DND-41 (cell line): Measurements from ENCODE around the gene ADCY10.
A peak's percentile ranks its signal among the peaks of the same experiment; 100 is the strongest.

ENCODE experiments used
- ATAC-seq: fragments of 200-7000 bp; cut with Tn5 transposase; 3 replicates; pipeline ENCODE4 v1.9.1; 2021; ENCODE audit warnings: low read depth; ENCODE audit not compliant: insufficient read depth
- DNase-seq: peaks from one replicate; pipeline ENCODE4 v3.0.0-alpha.2; 2020
- H2AFZ ChIP-seq: 2 replicates; pipeline ENCODE4 v1.6.0; 2012; ENCODE audit warnings: low read depth, low read length
- H3K27ac ChIP-seq: 2 replicates; pipeline ENCODE4 v1.5.1; 2012; ENCODE audit warnings: low read length, inconsistent platforms
- H3K27me3 ChIP-seq: fragments of 200-600 bp; sonication (generic); 2 replicates; pipeline ENCODE4 v1.6.0; 2012; ENCODE audit warnings: low read length, mild to moderate bottlenecking, inconsistent platforms; ENCODE audit not compliant: insufficient read depth, poor library complexity
- H3K36me3 ChIP-seq: 2 replicates; pipeline ENCODE4 v1.5.1; 2012; ENCODE audit warnings: low read length, inconsistent platforms; ENCODE audit not compliant: insufficient read depth
- H3K4me1 ChIP-seq: 2 replicates; pipeline ENCODE4 v1.5.1; 2012; ENCODE audit warnings: mild to moderate bottlenecking, low read length; ENCODE audit not compliant: insufficient read depth
- H3K4me2 ChIP-seq: 2 replicates; pipeline ENCODE4 v1.6.0; 2012; ENCODE audit warnings: mild to moderate bottlenecking, moderate library complexity, low read length, inconsistent platforms; ENCODE audit not compliant: insufficient read depth
- H3K4me3 ChIP-seq, 2 experiments: fragments of 200-600 bp in 1 of 2; shearing (Covaris generic) in 1 of 2; 2 replicates each; pipeline ENCODE4 v1.5.1; 2012 to 2016; ENCODE audit warnings: inconsistent platforms in 2 of 2, low read length in 2 of 2, mild to moderate bottlenecking in 2 of 2, low read depth in 1 of 2, moderate library complexity in 1 of 2
- H3K79me2 ChIP-seq: 2 replicates; pipeline ENCODE4 v1.6.0; 2012; ENCODE audit warnings: low read length, inconsistent platforms; ENCODE audit not compliant: insufficient read depth
- H3K9ac ChIP-seq: 2 replicates; pipeline ENCODE4 v1.6.0; 2012; ENCODE audit warnings: low read depth, mild to moderate bottlenecking, inconsistent platforms, low read length, moderate library complexity
- H3K9me3 ChIP-seq: 2 replicates; pipeline ENCODE4 v1.5.1; 2012; ENCODE audit warnings: low read length, moderate library complexity, mild to moderate bottlenecking, inconsistent platforms; ENCODE audit not compliant: insufficient read depth, severe bottlenecking
- H4K20me1 ChIP-seq: 2 replicates; pipeline ENCODE4 v1.6.0; 2012; ENCODE audit warnings: low read length; ENCODE audit not compliant: insufficient read depth
- EZH2 ChIP-seq: IDR thresholded peaks from 3 replicates; pipeline ENCODE4 v1.6.1; 2012; ENCODE audit warnings: borderline replicate concordance, low read depth, mild to moderate bottlenecking, moderate library complexity, low read length, inconsistent platforms; ENCODE audit not compliant: severe bottlenecking
- TF ChIP-seq, protein P1 (sequence below): IDR thresholded peaks from 2 replicates; pipeline ENCODE4 v1.5.1; 2012; ENCODE audit warnings: borderline replicate concordance, low read length, moderate library complexity, mild to moderate bottlenecking; ENCODE audit not compliant: poor library complexity, severe bottlenecking; ENCODE audit errors: extremely low read depth

ADCY10 gene

GRCh38 chr1:167764458-167765330 lies 149.2 kb downstream of the ADCY10 start:
- H3K9ac ChIP-seq = no peak overlapping the region
- H4K20me1 ChIP-seq = peaks cover 18% of the 10 kb centered on the region; the same call in 1 of the 2 replicates
- ATAC-seq = no peak
- no peak overlapping the region for H3K4me3 ChIP-seq
- no peaks in the 10 kb centered on the region for H3K27me3 ChIP-seq
- peaks cover 34% of the 10 kb centered on the region for H3K4me1 ChIP-seq
- H3K9me3 ChIP-seq = no peaks in the 10 kb centered on the region
- DNase-seq = no peak
- no peak overlapping the region for H3K4me2 ChIP-seq
- TF ChIP-seq, protein P1, sequence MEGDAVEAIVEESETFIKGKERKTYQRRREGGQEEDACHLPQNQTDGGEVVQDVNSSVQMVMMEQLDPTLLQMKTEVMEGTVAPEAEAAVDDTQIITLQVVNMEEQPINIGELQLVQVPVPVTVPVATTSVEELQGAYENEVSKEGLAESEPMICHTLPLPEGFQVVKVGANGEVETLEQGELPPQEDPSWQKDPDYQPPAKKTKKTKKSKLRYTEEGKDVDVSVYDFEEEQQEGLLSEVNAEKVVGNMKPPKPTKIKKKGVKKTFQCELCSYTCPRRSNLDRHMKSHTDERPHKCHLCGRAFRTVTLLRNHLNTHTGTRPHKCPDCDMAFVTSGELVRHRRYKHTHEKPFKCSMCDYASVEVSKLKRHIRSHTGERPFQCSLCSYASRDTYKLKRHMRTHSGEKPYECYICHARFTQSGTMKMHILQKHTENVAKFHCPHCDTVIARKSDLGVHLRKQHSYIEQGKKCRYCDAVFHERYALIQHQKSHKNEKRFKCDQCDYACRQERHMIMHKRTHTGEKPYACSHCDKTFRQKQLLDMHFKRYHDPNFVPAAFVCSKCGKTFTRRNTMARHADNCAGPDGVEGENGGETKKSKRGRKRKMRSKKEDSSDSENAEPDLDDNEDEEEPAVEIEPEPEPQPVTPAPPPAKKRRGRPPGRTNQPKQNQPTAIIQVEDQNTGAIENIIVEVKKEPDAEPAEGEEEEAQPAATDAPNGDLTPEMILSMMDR = no peak
- TF ChIP-seq EZH2 = no peak
- H3K36me3 ChIP-seq = peaks cover 47% of the 10 kb centered on the region
- no peak overlapping the region for H3K27ac ChIP-seq
- no peak overlapping the region for H2AFZ ChIP-seq
- H3K79me2 ChIP-seq = peaks cover 54% of the 10 kb centered on the region

DNA sequence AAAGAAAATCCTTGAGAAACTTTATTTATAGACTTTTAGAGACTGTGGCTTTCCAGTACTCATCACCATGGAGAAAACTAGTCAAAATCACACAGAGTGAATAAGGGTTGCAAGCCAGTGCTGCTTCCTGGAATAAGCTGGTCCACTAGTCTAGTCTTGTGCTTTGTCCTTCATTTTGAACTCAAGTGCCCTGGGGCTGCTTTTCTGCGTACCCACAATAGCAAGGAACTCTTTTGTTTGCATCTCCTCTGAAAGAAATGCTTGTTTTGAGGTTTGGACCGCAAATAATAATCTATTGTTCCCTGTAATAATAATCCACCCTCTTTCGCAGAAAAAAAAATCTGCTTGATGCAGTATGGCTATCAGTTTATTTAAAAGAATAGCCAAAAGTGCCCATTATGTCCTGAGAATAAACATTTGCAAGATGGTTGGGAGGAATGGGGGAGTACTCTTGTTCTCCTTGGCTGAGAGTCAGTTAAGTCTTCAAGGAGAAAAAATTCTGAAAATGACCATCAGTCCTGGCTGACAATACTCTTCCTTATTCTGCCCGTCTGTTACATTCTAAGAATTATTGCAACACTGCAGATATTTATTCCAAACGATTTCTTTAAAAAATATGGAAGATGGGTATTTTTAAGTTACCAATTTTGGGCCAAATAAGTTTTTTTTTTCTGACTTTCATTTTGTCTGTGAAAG lies 150.3 kb downstream of the ADCY10 start:
- TF ChIP-seq, protein P1 = no peak
- no peak for TF ChIP-seq EZH2
- no peak overlapping the region for H3K9ac ChIP-seq
- no peak overlapping the region for H3K4me2 ChIP-seq
- DNase-seq (no peak), ATAC-seq (no peak)
- H3K36me3 ChIP-seq = peaks cover 37% of the 10 kb centered on the region
- H3K9me3 ChIP-seq = no peaks in the 10 kb centered on the region
- H3K4me3 ChIP-seq = no peak overlapping the region
- H3K4me1 ChIP-seq = peaks cover 37% of the 10 kb centered on the region
- no peak overlapping the region for H2AFZ ChIP-seq
- H4K20me1 ChIP-seq = peaks cover 18% of the 10 kb centered on the region; the same call in 1 of the 2 replicates
- H3K27ac ChIP-seq = no peak overlapping the region
- no peaks in the 10 kb centered on the region for H3K27me3 ChIP-seq
- H3K79me2 ChIP-seq = peaks cover 58% of the 10 kb centered on the region

GRCh38 chr1:167762061-167762746 lies 151.7 kb downstream of the ADCY10 start:
- Histone ChIP-seq H3K27ac (peak overlapping the region; percentile 66), H3K36me3 (peaks cover 25% of the 10 kb centered on the region), H3K4me3 (peak overlapping the region in 1 of 2 experiments; percentile 8; a peak in 2 of 4 replicates), H4K20me1 (peaks cover 18% of the 10 kb centered on the region; the same call in 1 of the 2 replicates), H3K9me3 (no peaks in the 10 kb centered on the region), H3K4me1 (peaks cover 37% of the 10 kb centered on the region), H2AFZ (no peak overlapping the region), H3K79me2 (peaks cover 68% of the 10 kb centered on the region), H3K9ac (peak overlapping the region; percentile 23; the same call in 1 of the 2 replicates), H3K27me3 (no peaks in the 10 kb centered on the region), H3K4me2 (peak overlapping the region; percentile 54)
- no peak for TF ChIP-seq EZH2
- TF ChIP-seq, protein P1 = peak; percentile 9
- ATAC-seq = peak; percentile 100
- peak; percentile 79 for DNase-seq
